ENCODE results near the gene CDC42EP5.

GRCh38 chr19:54418030-54418929, 54.8 kb downstream of the CDC42EP5 start:
- no peak for TF ChIP-seq EP300 (IDR thresholded peaks at IDR 0.05; ENCODE audit: borderline replicate concordance in 1 of 2, low read depth in 1 of 2, low read length in 1 of 2)
- TF ChIP-seq CTCF (IDR thresholded peaks at IDR 0.05), result no peak
- TF ChIP-seq RAD21 (IDR thresholded peaks at IDR 0.05; ENCODE audit: low read length), result no peak
- no peak for TF ChIP-seq TAF1 (IDR thresholded peaks at IDR 0.05; ENCODE audit: borderline replicate concordance, low read depth, low read length)
- no peak for TF ChIP-seq POLR2AphosphoS5 (IDR thresholded peaks at IDR 0.05; ENCODE audit: low read depth, low read length)
- TF ChIP-seq MXI1 (IDR thresholded peaks at IDR 0.05; ENCODE audit: low read depth, low read length), result no peak
- TF ChIP-seq IRF3 (IDR thresholded peaks at IDR 0.05; ENCODE audit: low read depth, low read length), result no peak
- TF ChIP-seq FOXJ3 (CRISPR knock-in tag; IDR thresholded peaks at IDR 0.05), result no peak
- no peak for TF ChIP-seq MAX (IDR thresholded peaks at IDR 0.05; ENCODE audit: low read depth)
- no peak for TF ChIP-seq USF2 (IDR thresholded peaks at IDR 0.05; ENCODE audit: borderline replicate concordance, low read depth, low read length)
- no peak for TF ChIP-seq REST (IDR thresholded peaks at IDR 0.05; ENCODE audit: low read depth, low read length)
- no peak for TF ChIP-seq RXRA (IDR thresholded peaks at IDR 0.05; ENCODE audit: borderline replicate concordance, low read depth)
- no peak for TF ChIP-seq GABPA (IDR thresholded peaks at IDR 0.05; ENCODE audit: low read depth)
- TF ChIP-seq YY1 (IDR thresholded peaks at IDR 0.05; ENCODE audit: low read depth), result no peak
